GM08714 (cell line): ENCODE data around the gene BCL2A1.
"Not testable (repeated sequence)": the region's sequence is repeated elsewhere in the genome, so short reads cannot be mapped to it uniquely, and the experiment has no call there.

ENCODE experiments used
- H3K4me3 ChIP-seq: fragments of 200-500 bp; sonication (Bioruptor generic); 2 replicates; pipeline ENCODE4 v1.5.1; 2014; ENCODE audit warnings: mild to moderate bottlenecking, low read length, inconsistent platforms
- ZNF274 ChIP-seq: IDR thresholded peaks from 2 replicates; pipeline ENCODE4 v1.6.1; 2012; ENCODE audit warnings: mild to moderate bottlenecking, low read depth, low read length

BCL2A1 gene

GRCh38 chr15:79956354-79956939 is 14.5 kb downstream of the BCL2A1 start:
- TF ChIP-seq ZNF274 = no peak
- H3K4me3 ChIP-seq = no peak overlapping the region

GRCh38 chr15:79954661-79955060 is 16.3 kb downstream of the BCL2A1 start:
- TF ChIP-seq ZNF274 = no peak
- no peak overlapping the region for H3K4me3 ChIP-seq

GRCh38 chr15:79953951-79954444 is 17.0 kb downstream of the BCL2A1 start:
- H3K4me3 ChIP-seq = no peak overlapping the region
- no peak for TF ChIP-seq ZNF274

GRCh38 chr15:79952329-79952728 is 18.7 kb downstream of the BCL2A1 start:
- TF ChIP-seq ZNF274 = no peak

GRCh38 chr15:79950247-79950646 is 20.7 kb downstream of the BCL2A1 start:
- no peak overlapping the region for H3K4me3 ChIP-seq
- TF ChIP-seq ZNF274 = no peak

More at GRCh38 chr15:79952329-79952728, 18.7 kb downstream of the BCL2A1 start:
- no peak overlapping the region for H3K4me3 ChIP-seq

- no peak overlapping the region for H3K4me3 ChIP-seq
- TF ChIP-seq ZNF274 = no peak
Observed at GRCh38 chr15:79948761-79949160, 22.2 kb downstream of the BCL2A1 start.

GRCh38 chr15:79948095-79948695 is 22.8 kb downstream of the BCL2A1 start:
- H3K4me3 ChIP-seq = no peak overlapping the region; the same call in 1 of the 2 replicates
- no peak for TF ChIP-seq ZNF274

GRCh38 chr15:79947009-79947408 is 24.0 kb downstream of the BCL2A1 start:
- no peak for TF ChIP-seq ZNF274
- H3K4me3 ChIP-seq = no peak overlapping the region

GRCh38 chr15:79944622-79945021 is 26.4 kb downstream of the BCL2A1 start:
- no peak for TF ChIP-seq ZNF274

GRCh38 chr15:79943820-79944219 is 27.2 kb downstream of the BCL2A1 start:
- no peak overlapping the region for H3K4me3 ChIP-seq
- TF ChIP-seq ZNF274 = no peak

More at GRCh38 chr15:79944622-79945021, 26.4 kb downstream of the BCL2A1 start:
- H3K4me3 ChIP-seq = no peak overlapping the region

- no peak for TF ChIP-seq ZNF274
- no peak overlapping the region for H3K4me3 ChIP-seq
Observed at GRCh38 chr15:79942741-79943481, 28.1 kb downstream of the BCL2A1 start.

GRCh38 chr15:79939399-79939798 is 31.6 kb downstream of the BCL2A1 start:
- no peak for TF ChIP-seq ZNF274

GRCh38 chr15:79938143-79938542 is 32.9 kb downstream of the BCL2A1 start:
- H3K4me3 ChIP-seq = no peak overlapping the region
- no peak for TF ChIP-seq ZNF274

More at GRCh38 chr15:79939399-79939798, 31.6 kb downstream of the BCL2A1 start:
- no peak overlapping the region for H3K4me3 ChIP-seq

- not testable (repeated sequence) for H3K4me3 ChIP-seq
Observed at GRCh38 chr15:79935556-79936201, 35.3 kb downstream of the BCL2A1 start.
